ENCODE measurements around the gene SFXN5. TPM values are rescaled to one million over a fixed set of nuclear protein-coding genes. Genes with fewer than 3 reads are reported as not detected.

SFXN5 gene
- total RNA-seq, 4 donors from 2014 or later = 5.7 to 11.8 (median 6.7) TPM

DNA sequence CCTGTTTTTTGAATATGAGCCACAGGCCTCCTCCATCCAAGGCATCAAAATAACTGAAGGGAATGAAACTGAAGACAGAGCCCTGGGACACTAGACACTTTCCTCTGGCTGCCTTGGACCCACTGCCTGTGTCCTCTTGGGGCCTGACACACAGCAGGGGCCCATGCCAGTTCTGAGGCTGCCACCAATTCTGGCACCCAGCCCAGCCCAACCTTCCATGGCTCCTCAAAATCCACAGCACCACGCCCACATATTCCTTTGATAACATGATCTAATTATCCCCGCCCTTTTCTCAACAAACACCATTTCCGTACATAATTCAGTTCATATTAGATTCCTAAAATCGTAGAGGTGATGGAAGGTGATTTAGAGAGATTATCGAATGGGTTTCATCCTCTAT is 90.0 kb downstream of the SFXN5 start:
- Histone ChIP-seq H3K9me3 (no peaks in the 10 kb centered on the region), H3K27ac (no peak overlapping the region), H3K27me3 (no peaks in the 10 kb centered on the region), H3K36me3 (peaks cover 0 to 50% of the 10 kb centered on the region in 2 donors), H3K4me1 (no peaks in the 10 kb centered on the region), H3K4me3 (no peak overlapping the region)
- no peak for TF ChIP-seq POLR2A (IDR thresholded peaks at IDR 0.05)
- no peak for TF ChIP-seq EP300 (IDR thresholded peaks at IDR 0.05)
- TF ChIP-seq, protein P1, sequence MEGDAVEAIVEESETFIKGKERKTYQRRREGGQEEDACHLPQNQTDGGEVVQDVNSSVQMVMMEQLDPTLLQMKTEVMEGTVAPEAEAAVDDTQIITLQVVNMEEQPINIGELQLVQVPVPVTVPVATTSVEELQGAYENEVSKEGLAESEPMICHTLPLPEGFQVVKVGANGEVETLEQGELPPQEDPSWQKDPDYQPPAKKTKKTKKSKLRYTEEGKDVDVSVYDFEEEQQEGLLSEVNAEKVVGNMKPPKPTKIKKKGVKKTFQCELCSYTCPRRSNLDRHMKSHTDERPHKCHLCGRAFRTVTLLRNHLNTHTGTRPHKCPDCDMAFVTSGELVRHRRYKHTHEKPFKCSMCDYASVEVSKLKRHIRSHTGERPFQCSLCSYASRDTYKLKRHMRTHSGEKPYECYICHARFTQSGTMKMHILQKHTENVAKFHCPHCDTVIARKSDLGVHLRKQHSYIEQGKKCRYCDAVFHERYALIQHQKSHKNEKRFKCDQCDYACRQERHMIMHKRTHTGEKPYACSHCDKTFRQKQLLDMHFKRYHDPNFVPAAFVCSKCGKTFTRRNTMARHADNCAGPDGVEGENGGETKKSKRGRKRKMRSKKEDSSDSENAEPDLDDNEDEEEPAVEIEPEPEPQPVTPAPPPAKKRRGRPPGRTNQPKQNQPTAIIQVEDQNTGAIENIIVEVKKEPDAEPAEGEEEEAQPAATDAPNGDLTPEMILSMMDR (IDR thresholded peaks at IDR 0.05) = no peak
- no peak for TF ChIP-seq POLR2AphosphoS5 (IDR thresholded peaks at IDR 0.05)
- no peak for ATAC-seq
- WGBS, 2 donors (ENCODE audit: low coverage in 1 of 2) = 88 to 90% methylated on average over 5 of the region's 5 CpGs

DNA sequence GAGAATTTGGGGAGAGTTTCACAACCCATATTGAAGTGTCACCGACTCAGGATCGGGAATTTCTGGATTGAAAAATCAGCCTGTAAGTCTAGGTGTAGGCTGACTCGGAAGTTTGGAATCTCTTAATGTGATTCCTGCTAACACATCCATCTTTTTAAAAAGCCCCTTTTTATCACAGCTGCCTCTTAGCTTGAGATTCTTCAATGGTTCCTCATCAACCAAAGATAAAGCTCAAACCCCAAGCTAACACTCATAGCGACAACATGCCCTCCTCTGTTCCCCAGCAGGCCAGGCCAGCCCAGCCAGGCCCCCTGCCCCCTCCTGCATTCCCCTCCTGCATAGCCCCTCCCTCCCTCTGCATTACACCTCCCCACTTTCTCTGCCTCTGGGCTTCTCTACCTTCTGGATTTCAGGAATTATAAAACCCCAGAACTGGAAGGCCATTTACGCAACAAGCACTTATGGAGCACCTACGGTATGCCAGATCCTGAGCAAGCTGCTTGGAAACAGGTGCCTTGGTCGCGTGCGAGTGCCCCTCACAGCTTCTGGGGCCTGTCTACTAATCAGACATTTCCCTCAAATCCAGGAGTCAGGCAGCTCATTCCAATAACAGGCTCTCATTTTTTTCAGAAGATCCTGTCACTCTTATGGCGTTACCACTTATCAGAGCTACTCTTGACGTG is 90.8 kb downstream of the SFXN5 start:
- H3K4me1 ChIP-seq = no peaks in the 10 kb centered on the region
- H3K9me3 ChIP-seq = no peaks in the 10 kb centered on the region
- no peak overlapping the region for H3K4me3 ChIP-seq
- H3K36me3 ChIP-seq = peaks cover 0 to 46% of the 10 kb centered on the region in 2 donors
- TF ChIP-seq POLR2A (IDR thresholded peaks at IDR 0.05) (no peak), POLR2AphosphoS5 (IDR thresholded peaks at IDR 0.05) (no peak), EP300 (IDR thresholded peaks at IDR 0.05) (no peak)
- TF ChIP-seq, protein P1 (IDR thresholded peaks at IDR 0.05) = no peak
- 72 to 81% methylated on average over 5 to 10 of the region's 11 CpGs for WGBS, 2 donors (ENCODE audit: low coverage in 1 of 2)
- H3K27ac ChIP-seq = no peak overlapping the region
- ATAC-seq = no peak
- no peaks in the 10 kb centered on the region for H3K27me3 ChIP-seq

DNA sequence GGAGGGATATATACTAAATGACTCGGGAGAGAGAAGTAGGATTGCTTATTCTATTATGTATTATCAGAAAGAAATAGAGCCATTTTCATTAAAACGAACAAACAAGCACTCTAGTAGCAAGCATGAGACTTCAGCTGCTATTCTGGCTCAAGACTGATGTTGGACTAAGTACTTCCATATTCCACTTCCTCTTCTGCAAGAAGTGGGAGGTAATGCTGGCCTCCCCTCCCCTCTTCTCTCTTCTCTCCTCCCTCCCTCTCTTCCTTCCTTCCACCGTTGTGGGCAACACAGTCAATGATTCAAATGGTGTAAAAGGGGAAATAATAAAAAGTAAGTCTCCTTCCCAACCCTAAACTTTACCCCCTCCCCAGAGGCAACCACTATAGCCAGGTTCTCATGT is 91.6 kb downstream of the SFXN5 start:
- no peak for ATAC-seq
- 61 to 72% methylated on average over 3 of the region's 3 CpGs for WGBS, 2 donors (ENCODE audit: low coverage in 1 of 2)
- Histone ChIP-seq H3K4me3 (no peak overlapping the region), H3K36me3 (peaks cover 0 to 48% of the 10 kb centered on the region in 2 donors), H3K4me1 (no peaks in the 10 kb centered on the region), H3K9me3 (no peaks in the 10 kb centered on the region), H3K27me3 (no peaks in the 10 kb centered on the region), H3K27ac (no peak overlapping the region)
- TF ChIP-seq, protein P1 (IDR thresholded peaks at IDR 0.05) = no peak
- no peak for TF ChIP-seq POLR2A (IDR thresholded peaks at IDR 0.05)

DNA sequence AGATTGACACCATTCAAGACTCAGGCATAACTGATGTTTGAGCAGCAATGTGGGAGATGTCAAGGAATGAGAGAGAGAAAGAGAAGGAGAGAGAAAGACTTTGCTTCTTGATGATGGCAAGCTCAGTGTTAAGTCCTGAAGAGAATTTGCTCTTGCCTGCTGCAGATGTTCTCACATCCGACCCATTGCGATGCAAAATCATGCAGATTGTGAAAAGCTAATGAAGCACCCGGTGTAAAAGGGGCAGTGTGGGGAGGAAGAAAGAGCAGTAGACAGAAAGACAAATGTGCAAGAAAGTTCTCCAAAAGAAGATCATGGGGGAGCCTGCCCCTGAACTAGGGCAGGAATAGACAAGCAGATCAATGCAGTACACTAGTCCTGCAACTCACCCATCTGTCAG is 96.5 kb downstream of the SFXN5 start:
- Histone ChIP-seq H3K27me3 (no peaks in the 10 kb centered on the region), H3K27ac (no peak overlapping the region), H3K9me3 (no peaks in the 10 kb centered on the region), H3K4me3 (no peak overlapping the region), H3K36me3 (peaks cover 0 to 41% of the 10 kb centered on the region in 2 donors), H3K4me1 (no peaks in the 10 kb centered on the region)
- no peak for ATAC-seq
- TF ChIP-seq POLR2AphosphoS5 (IDR thresholded peaks at IDR 0.05) (no peak), EP300 (IDR thresholded peaks at IDR 0.05) (no peak), POLR2A (IDR thresholded peaks at IDR 0.05) (no peak)
- TF ChIP-seq, protein P1 (IDR thresholded peaks at IDR 0.05) = no peak
- WGBS, 2 donors (ENCODE audit: low coverage in 1 of 2) = 50 to 100% methylated on average over 1 to 3 of the region's 3 CpGs

DNA sequence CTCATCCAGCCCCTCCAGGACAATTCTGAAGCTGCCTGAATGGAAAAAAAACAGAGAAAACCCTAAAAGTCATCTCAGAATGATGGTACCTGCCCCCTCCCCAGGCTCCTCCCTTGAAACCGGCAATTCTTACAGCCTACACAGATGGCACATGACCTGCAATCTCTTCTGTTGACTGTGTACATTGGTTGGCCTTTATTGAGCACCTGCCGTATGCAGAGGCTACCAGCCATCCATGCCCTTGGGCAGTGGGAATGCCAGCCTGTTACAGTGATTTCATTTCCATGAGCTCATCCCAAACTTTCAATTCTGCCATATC is 97.1 kb downstream of the SFXN5 start:
- Histone ChIP-seq H3K9me3 (no peaks in the 10 kb centered on the region), H3K27ac (no peak overlapping the region), H3K4me3 (no peak overlapping the region), H3K4me1 (no peaks in the 10 kb centered on the region), H3K36me3 (peaks cover 0 to 45% of the 10 kb centered on the region in 2 donors), H3K27me3 (no peaks in the 10 kb centered on the region)
- WGBS, 2 donors (ENCODE audit: low coverage in 1 of 2) = 81 to 89% methylated on average over 1 to 2 of the region's 2 CpGs
- TF ChIP-seq, protein P1 (IDR thresholded peaks at IDR 0.05) = no peak
- TF ChIP-seq EP300 (IDR thresholded peaks at IDR 0.05) (no peak), POLR2AphosphoS5 (IDR thresholded peaks at IDR 0.05) (no peak), POLR2A (IDR thresholded peaks at IDR 0.05) (no peak)
- ATAC-seq = no peak
